ENCODE results near the gene C1GALT1. TPM values are rescaled to one million over a fixed set of nuclear protein-coding genes. Genes with fewer than 3 reads are reported as not detected.
"Not testable (repeated sequence)": the region's sequence is repeated elsewhere in the genome, so short reads cannot be mapped to it uniquely, and the experiment has no call there.

Gene C1GALT1
- total RNA-seq, 1 donor from 2014 or later = 31.1 TPM

GRCh38 chr7:7152315-7152714 is 30.0 kb upstream of the C1GALT1 start:
- Histone ChIP-seq H3K4me3 (ENCODE audit: low read depth, low read length) (no peak overlapping the region), H3K36me3 (ENCODE audit: control insufficient read depth, insufficient read depth, low read length) (no peaks in the 10 kb centered on the region), H3K27me3 (ENCODE audit: control insufficient read depth, insufficient read depth, low read length) (no peaks in the 10 kb centered on the region)
- DNase-seq (ENCODE audit: low read depth) (no peak), FAIRE-seq (no peak)
- TF ChIP-seq CTCF (IDR thresholded peaks at IDR 0.05; ENCODE audit: insufficient read depth, low read length, severe bottlenecking) = no peak

GRCh38 chr7:7154355-7154754 is 28.0 kb upstream of the C1GALT1 start:
- H3K4me3 ChIP-seq (ENCODE audit: low read depth, low read length); H3K27me3 ChIP-seq (ENCODE audit: control insufficient read depth, insufficient read depth, low read length); FAIRE-seq; H3K36me3 ChIP-seq (ENCODE audit: control insufficient read depth, insufficient read depth, low read length); DNase-seq (ENCODE audit: low read depth): not testable (repeated sequence)

GRCh38 chr7:7156663-7157062 is 25.7 kb upstream of the C1GALT1 start:
- no peak for FAIRE-seq
- no peak for TF ChIP-seq CTCF (IDR thresholded peaks at IDR 0.05; ENCODE audit: insufficient read depth, low read length, severe bottlenecking)
- no peak overlapping the region for H3K4me3 ChIP-seq (ENCODE audit: low read depth, low read length)
- no peaks in the 10 kb centered on the region for H3K36me3 ChIP-seq (ENCODE audit: control insufficient read depth, insufficient read depth, low read length)
- no peaks in the 10 kb centered on the region for H3K27me3 ChIP-seq (ENCODE audit: control insufficient read depth, insufficient read depth, low read length)
- DNase-seq (ENCODE audit: low read depth) = no peak

- H3K4me3 ChIP-seq (ENCODE audit: low read depth, low read length) = no peak overlapping the region
- no peaks in the 10 kb centered on the region for H3K36me3 ChIP-seq (ENCODE audit: control insufficient read depth, insufficient read depth, low read length)
- peak; percentile 54 for DNase-seq (ENCODE audit: low read depth)
- no peaks in the 10 kb centered on the region for H3K27me3 ChIP-seq (ENCODE audit: control insufficient read depth, insufficient read depth, low read length)
- no peak for FAIRE-seq
- no peak for TF ChIP-seq CTCF (IDR thresholded peaks at IDR 0.05; ENCODE audit: insufficient read depth, low read length, severe bottlenecking)
Measured at GRCh38 chr7:7157177-7157886, 25.0 kb upstream of the C1GALT1 start.

- DNase-seq (ENCODE audit: low read depth) (peak; percentile 58), FAIRE-seq (no peak)
- Histone ChIP-seq H3K27me3 (ENCODE audit: control insufficient read depth, insufficient read depth, low read length) (no peaks in the 10 kb centered on the region), H3K36me3 (ENCODE audit: control insufficient read depth, insufficient read depth, low read length) (no peaks in the 10 kb centered on the region), H3K4me3 (ENCODE audit: low read depth, low read length) (no peak overlapping the region)
- TF ChIP-seq CTCF (IDR thresholded peaks at IDR 0.05; ENCODE audit: insufficient read depth, low read length, severe bottlenecking) = no peak
Measured at GRCh38 chr7:7157887-7158271, 24.5 kb upstream of the C1GALT1 start.

GRCh38 chr7:7159063-7159658 is 23.2 kb upstream of the C1GALT1 start:
- Histone ChIP-seq H3K4me3 (ENCODE audit: low read depth, low read length) (no peak overlapping the region), H3K27me3 (ENCODE audit: control insufficient read depth, insufficient read depth, low read length) (no peaks in the 10 kb centered on the region), H3K36me3 (ENCODE audit: control insufficient read depth, insufficient read depth, low read length) (no peaks in the 10 kb centered on the region)
- no peak for DNase-seq (ENCODE audit: low read depth)
- FAIRE-seq = no peak
- TF ChIP-seq CTCF (IDR thresholded peaks at IDR 0.05; ENCODE audit: insufficient read depth, low read length, severe bottlenecking) = no peak
